Naive thymus-derived CD8-positive, alpha-beta T cell (primary cell): ENCODE measurements around the gene UBASH3B. TPM values are rescaled to one million over a fixed set of nuclear protein-coding genes. Genes with fewer than 3 reads are reported as not detected.

Experiments
- ATAC-seq, 2 donors: fragments of 150-1000 bp; cut with Tn5 transposase in 1 of 2; sonication (Bioruptor Pico), chemical (Tn5 transposase) in 1 of 2; 1 replicate in 1 of 2; 2 replicates in 1 of 2; pipeline ENCODE4 v1.10.0; 2021; ENCODE audit warnings: mild to moderate bottlenecking in 2 of 2, moderate library complexity in 2 of 2
- POLR2A ChIA-PET: fragments of 350-600 bp; sonication (Branson Sonifier 250); formaldehyde crosslinking; loops from one replicate; lab custom pipeline; 2021; ENCODE audit warnings: antibody characterized with exemption; lab: Charles Lee
- DNase-seq, 10 donors: peaks; one replicate each; pipeline versions ENCODE4 v3.0.0 to v3.0.0-alpha.2; 2020 to 2022
- H3K27ac Mint-ChIP-seq, 10 donors: one replicate each; pipeline ENCODE4 v1.8.0; 2020 to 2022; ENCODE audit warnings: mild to moderate bottlenecking in 10 of 10, mixed read lengths in 10 of 10, moderate library complexity in 4 of 10, inconsistent platforms in 1 of 10
- H3K27me3 Mint-ChIP-seq, 5 donors: one replicate each; pipeline ENCODE4 v1.8.0; 2021 to 2022; ENCODE audit warnings: mixed read lengths in 5 of 5
- H3K36me3 Mint-ChIP-seq, 3 donors: one replicate each; pipeline ENCODE4 v1.8.0; 2020 to 2022; ENCODE audit warnings: mixed read lengths in 3 of 3, mild to moderate bottlenecking in 2 of 3, inconsistent platforms in 1 of 3
- H3K4me1 Mint-ChIP-seq, 4 donors: one replicate each; pipeline ENCODE4 v1.8.0; 2021 to 2022; ENCODE audit warnings: mixed read lengths in 4 of 4
- H3K4me3 Mint-ChIP-seq, 10 donors: one replicate each; pipeline ENCODE4 v1.8.0; 2020 to 2022; ENCODE audit warnings: mild to moderate bottlenecking in 10 of 10, mixed read lengths in 10 of 10, moderate library complexity in 6 of 10, inconsistent platforms in 1 of 10
- H3K9me3 Mint-ChIP-seq, 9 donors: one replicate each; pipeline ENCODE4 v1.8.0; 2020 to 2022; ENCODE audit warnings: mixed read lengths in 9 of 9, mild to moderate bottlenecking in 3 of 9, inconsistent platforms in 1 of 9, moderate library complexity in 1 of 9
- polyA plus RNA-seq, 3 donors: library from polyadenylated mRNA; unstranded; fragments of 300-500 nt; fragmentation: Illumina TruSeq; gene quantifications; one replicate each; pipeline ENCODE4 v1.2.3, GENCODE V29; 2021
- total RNA-seq, 8 experiments: library from RNA in 2 of 8; stranded (reverse) in 2 of 8; gene quantifications; one replicate each; pipeline ENCODE4 v1.2.3 and lab custom pipeline; 2021 to 2026

The UBASH3B gene
- total and polyA plus RNA-seq, 5 experiments from 2014 or later: 6.8 to 35.2 (median 12.8) TPM

DNA sequence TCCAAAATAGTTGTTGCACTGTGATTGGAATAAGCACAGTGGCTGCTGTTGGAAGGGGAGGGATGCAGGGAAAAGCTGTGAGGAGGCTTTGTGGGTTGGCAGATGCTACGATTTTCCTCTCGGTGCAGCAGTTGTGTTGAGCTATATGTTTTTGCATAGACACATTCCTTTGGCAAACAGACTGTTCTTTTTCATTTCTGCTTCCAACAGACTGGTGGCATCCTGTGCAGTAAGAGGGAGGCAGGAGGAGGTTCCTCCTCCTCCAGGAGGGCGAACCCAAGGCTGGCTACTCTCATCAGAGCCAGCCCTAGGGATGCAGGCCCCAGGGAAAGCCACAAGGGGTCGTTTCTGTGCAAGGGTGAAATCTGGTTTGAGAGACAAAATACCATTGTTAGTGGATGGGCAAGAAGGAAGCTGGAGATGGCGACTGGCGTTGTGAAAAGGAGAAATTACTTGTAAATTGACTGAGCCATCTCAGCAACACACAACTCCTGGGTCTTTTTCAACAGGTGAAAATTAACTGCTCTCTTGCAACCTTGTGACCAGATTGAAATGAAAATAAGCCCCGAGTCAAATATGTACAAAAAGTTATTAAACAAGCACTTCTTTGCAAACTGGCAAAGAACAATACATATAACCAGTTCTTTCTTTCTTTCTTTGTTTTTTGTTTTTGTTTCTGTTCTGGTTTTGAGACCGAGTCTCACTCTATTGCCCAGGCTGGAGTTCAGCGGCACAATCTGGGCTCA, 26.5 kb upstream of the UBASH3B start:
- no peaks in the 10 kb centered on the region for H3K36me3 Mint-ChIP-seq
- ATAC-seq (peak; percentile 94 to 96), DNase-seq (peak; percentile 42 to 85 (median 64))
- H3K9me3 Mint-ChIP-seq: no peaks in the 10 kb centered on the region
- H3K4me3 Mint-ChIP-seq: peak overlapping the region in 1 of 10 donors; percentile 2
- H3K4me1 Mint-ChIP-seq: peaks cover 4 to 17% (median 9%) of the 10 kb centered on the region in 4 donors
- no peaks in the 10 kb centered on the region for H3K27me3 Mint-ChIP-seq
- H3K27ac Mint-ChIP-seq: peak overlapping the region in 1 of 10 donors; percentile 2
- POLR2A ChIA-PET: interaction anchor here (0.7 to 2.7 kb wide), 6 partner anchors 27 to 153 kb away, joined by 3 to 15 read pairs (median 3); no protein-coding TSS in a partner anchor

DNA sequence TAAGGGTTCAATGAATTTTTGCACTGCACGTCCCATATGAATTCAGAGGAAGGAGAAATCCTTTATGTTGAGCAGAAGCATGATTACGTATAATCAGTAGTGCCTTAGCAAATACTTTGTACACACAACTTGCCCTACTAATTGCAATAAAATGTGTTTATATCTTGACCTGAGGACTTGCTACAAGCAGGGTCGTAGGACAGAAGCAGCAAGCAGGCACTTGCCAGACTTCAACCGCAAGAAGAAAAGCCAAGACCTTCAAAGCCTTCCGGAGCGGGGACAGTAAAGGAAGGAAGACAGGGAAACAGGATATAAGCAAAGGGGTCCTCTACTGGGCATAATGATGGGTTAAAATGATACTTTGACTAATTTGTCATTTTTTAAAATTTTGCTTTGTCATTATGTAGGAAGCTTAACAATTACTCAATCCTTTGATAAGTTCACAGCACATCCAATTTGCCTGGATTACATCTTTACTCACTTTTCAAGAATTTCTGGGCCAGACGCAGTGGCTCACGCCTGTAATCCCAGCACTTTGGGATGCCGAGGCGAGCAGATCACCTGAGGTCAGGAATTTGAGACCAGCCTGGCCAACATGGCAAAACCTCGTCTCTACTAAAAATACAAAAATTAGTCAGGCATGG, 23.2 kb upstream of the UBASH3B start:
- POLR2A ChIA-PET: interaction anchor here (2.1 kb wide), 1 partner anchor 122 kb away, joined by 7 read pairs; no protein-coding TSS in a partner anchor
- H3K4me3 Mint-ChIP-seq: peak overlapping the region in 5 of 10 donors; percentile 5 to 61 (median 52)
- DNase-seq: peak in 1 of 10 donors; percentile 2

DNA sequence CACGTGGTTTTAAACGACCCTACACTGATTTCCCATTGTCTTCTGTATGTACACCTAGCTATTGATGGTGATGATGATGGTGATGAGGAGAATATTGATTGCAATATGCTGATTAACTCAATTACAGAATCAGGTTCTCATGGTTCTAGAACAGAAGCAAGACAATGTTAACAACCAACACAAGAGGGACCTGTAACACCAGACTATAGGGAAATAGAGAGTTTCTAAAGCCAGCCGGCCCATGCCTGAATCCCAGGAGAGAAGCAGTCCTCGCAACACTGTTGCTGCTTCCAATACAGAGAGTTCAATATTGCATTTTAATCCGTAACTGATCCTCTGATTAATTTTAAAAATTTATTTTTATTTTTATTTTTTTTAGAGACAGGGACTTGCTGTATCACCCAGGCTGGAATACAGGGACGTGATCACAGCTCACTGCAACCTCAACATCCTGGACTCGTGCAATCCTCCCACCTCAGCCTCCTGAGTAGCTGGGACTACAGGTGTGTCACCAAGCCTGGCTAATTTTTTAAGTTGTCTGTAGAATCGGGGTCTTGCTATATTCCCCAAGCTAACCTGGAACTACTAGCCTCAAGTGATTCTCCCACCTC, 22.2 kb upstream of the UBASH3B start:
- Mint-ChIP-seq H3K4me1 (peaks cover 10 to 25% (median 15%) of the 10 kb centered on the region in 4 donors), H3K9me3 (no peaks in the 10 kb centered on the region), H3K36me3 (no peaks in the 10 kb centered on the region), H3K27ac (no peak overlapping the region), H3K27me3 (no peaks in the 10 kb centered on the region), H3K4me3 (peak overlapping the region in 1 of 10 donors; percentile 16)
- DNase-seq (peak in 5 of 10 donors; percentile 6 to 43 (median 23)), ATAC-seq (peak in 1 of 2 donors; percentile 53)
- POLR2A ChIA-PET: interaction anchor here (0.6 to 2.1 kb wide), 5 partner anchors 64 to 131 kb away, joined by 3 to 7 read pairs (median 3); no protein-coding TSS in a partner anchor

More for the DNA sequence above, 23.2 kb upstream of the UBASH3B start:
- Mint-ChIP-seq H3K4me1 (peaks cover 5 to 21% (median 9%) of the 10 kb centered on the region in 4 donors), H3K9me3 (no peaks in the 10 kb centered on the region), H3K27me3 (no peaks in the 10 kb centered on the region), H3K27ac (no peak overlapping the region), H3K36me3 (no peaks in the 10 kb centered on the region)
- no peak for ATAC-seq

DNA sequence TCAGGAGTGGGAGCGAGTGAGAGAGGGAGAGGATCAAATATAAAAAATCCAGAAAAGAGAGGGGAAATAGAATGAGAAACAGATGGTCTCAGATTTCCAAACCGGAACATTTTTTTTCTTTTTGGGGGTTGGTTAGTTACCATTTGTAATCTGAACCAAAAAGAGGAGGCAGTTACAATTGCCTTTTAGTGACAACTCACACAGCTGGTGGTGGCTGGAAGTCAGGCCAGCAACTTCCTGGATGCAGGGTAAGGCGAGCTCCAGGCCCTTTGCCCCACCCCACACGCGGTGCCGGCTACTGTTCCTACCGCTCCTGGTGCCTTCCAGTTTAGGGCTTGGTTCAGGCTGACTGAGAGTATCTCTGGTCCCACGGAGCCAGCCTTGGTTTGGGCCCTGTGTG, 21.0 kb upstream of the UBASH3B start:
- Mint-ChIP-seq H3K27me3 (no peaks in the 10 kb centered on the region), H3K36me3 (no peaks in the 10 kb centered on the region), H3K4me1 (peaks cover 5 to 19% (median 9%) of the 10 kb centered on the region in 4 donors), H3K4me3 (no peak overlapping the region), H3K9me3 (no peaks in the 10 kb centered on the region), H3K27ac (peak overlapping the region in 2 of 10 donors; percentile 23 to 81)
- ATAC-seq (no peak), DNase-seq (no peak)
- POLR2A ChIA-PET: interaction anchor here (1.0 kb wide), 1 partner anchor 63 kb away, joined by 4 read pairs; no protein-coding TSS in a partner anchor

DNA sequence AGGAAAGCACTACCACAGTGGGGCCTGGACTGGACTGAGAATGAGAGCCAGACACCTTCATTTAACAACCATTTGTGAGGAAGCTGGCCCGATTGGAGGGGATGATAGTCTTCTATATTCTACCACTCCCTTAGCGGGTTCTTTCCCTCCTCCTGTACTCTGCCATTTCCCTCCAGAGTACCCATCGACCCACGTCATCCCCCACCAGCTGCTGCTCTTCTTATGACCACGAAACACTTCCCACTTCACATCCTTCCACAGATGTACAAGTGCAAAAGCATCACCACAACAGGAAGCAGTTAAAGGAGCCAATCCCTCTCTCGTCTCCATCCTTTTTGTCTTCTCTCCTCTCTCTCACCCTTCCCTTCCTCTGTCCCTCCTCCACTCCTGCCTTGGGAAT, 18.0 kb upstream of the UBASH3B start:
- H3K9me3 Mint-ChIP-seq: no peaks in the 10 kb centered on the region
- DNase-seq (peak in 5 of 10 donors; percentile 5 to 65 (median 50)), ATAC-seq (peak; percentile 70 to 99)
- no peaks in the 10 kb centered on the region for H3K27me3 Mint-ChIP-seq
- POLR2A ChIA-PET: interaction anchor here (0.7 to 2.5 kb wide), 2 partner anchors 108 to 119 kb away, joined by 3 to 12 read pairs; no protein-coding TSS in a partner anchor
- no peaks in the 10 kb centered on the region for H3K36me3 Mint-ChIP-seq
- peak overlapping the region in 9 of 10 donors; percentile 26 to 81 (median 63) for H3K27ac Mint-ChIP-seq
- H3K4me3 Mint-ChIP-seq: no peak overlapping the region
- peaks cover 5 to 13% (median 9%) of the 10 kb centered on the region in 4 donors for H3K4me1 Mint-ChIP-seq

DNA sequence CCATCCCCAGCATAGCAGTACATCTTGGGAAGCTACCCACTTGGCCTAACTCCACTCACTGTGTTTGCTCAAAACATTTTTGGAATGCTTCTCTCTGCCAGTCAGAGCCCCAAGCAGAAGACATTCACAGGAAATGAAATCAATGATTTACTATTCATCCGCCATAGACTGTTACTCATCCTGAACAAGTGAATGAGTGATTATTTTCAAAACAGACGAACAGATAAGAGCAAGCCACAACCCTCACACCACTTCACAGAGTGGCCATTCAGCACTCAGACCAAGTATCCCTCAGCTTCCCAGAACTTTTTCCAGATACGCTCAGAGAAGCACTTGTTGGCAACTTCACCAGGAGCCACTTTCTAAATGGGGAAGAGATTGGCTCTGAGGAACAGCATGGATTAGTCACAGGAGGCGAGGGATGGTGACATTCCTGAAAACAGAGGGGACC, 13.0 kb upstream of the UBASH3B start:
- H3K4me3 Mint-ChIP-seq: no peak overlapping the region
- DNase-seq: no peak
- peak overlapping the region in 1 of 10 donors; percentile 7 for H3K27ac Mint-ChIP-seq
- H3K9me3 Mint-ChIP-seq: no peaks in the 10 kb centered on the region
- ATAC-seq: no peak
- H3K4me1 Mint-ChIP-seq: peaks cover 4 to 7% (median 6%) of the 10 kb centered on the region in 4 donors
- no peaks in the 10 kb centered on the region for H3K27me3 Mint-ChIP-seq
- POLR2A ChIA-PET: interaction anchor here (0.5 kb wide), 1 partner anchor 119 kb away, joined by 5 read pairs; no protein-coding TSS in a partner anchor
- no peaks in the 10 kb centered on the region for H3K36me3 Mint-ChIP-seq

DNA sequence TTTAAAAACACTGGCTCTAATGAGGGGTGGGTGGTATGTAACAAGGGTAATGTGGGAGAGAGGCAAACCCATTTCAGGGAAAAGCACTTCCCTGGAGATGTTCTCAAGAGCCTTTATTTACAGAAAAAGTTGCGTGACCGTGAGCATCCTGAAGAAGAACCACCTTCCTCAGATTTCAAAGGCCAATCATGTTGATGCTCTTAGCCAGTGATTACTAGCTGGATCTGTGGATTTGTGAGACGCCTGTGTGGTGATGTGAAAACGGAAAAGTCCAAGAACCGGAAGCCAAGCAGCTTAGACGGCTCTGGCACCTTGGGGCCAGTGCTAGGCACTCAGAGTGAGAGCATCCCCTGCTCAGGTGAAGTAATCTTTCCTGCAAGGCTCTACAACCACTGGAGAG, 12.6 kb upstream of the UBASH3B start:
- DNase-seq: no peak
- no peak overlapping the region for H3K4me3 Mint-ChIP-seq
- no peaks in the 10 kb centered on the region for H3K9me3 Mint-ChIP-seq
- peaks cover 0 to 8% (median 4%) of the 10 kb centered on the region in 4 donors for H3K4me1 Mint-ChIP-seq
- H3K36me3 Mint-ChIP-seq: no peaks in the 10 kb centered on the region
- ATAC-seq: no peak
- H3K27ac Mint-ChIP-seq: no peak overlapping the region
- H3K27me3 Mint-ChIP-seq: no peaks in the 10 kb centered on the region
- POLR2A ChIA-PET: interaction anchor here (0.5 kb wide), 1 partner anchor 118 kb away, joined by 5 read pairs; no protein-coding TSS in a partner anchor

DNA sequence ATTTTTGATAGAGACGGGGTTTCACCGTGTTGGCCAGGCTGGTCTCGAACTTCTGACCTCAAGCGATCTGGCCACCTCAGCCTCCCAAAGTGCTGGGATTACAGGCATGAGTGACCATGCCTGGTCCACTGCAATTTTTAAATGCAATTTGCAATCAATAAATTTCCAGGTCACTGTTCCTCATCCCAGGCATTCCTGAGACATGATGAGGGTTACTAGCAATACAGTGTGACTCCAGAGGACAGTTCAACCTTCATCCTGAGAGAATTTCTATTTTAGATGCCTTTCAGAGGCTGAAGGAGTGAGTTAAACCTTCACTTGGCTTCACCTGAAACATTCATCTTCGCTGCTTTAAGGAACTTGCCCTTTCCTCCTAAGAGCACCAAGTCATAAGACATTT, 9.7 kb upstream of the UBASH3B start:
- Mint-ChIP-seq H3K27ac (no peak overlapping the region), H3K36me3 (no peaks in the 10 kb centered on the region), H3K27me3 (no peaks in the 10 kb centered on the region), H3K4me3 (no peak overlapping the region), H3K9me3 (no peaks in the 10 kb centered on the region), H3K4me1 (peaks cover 0 to 8% (median 4%) of the 10 kb centered on the region in 4 donors)
- no peak for ATAC-seq
- no peak for DNase-seq
- POLR2A ChIA-PET: interaction anchor here (1.8 kb wide), 1 partner anchor 10 kb away, joined by 9 read pairs; the partner anchor contains the start of gene UBASH3B

DNA sequence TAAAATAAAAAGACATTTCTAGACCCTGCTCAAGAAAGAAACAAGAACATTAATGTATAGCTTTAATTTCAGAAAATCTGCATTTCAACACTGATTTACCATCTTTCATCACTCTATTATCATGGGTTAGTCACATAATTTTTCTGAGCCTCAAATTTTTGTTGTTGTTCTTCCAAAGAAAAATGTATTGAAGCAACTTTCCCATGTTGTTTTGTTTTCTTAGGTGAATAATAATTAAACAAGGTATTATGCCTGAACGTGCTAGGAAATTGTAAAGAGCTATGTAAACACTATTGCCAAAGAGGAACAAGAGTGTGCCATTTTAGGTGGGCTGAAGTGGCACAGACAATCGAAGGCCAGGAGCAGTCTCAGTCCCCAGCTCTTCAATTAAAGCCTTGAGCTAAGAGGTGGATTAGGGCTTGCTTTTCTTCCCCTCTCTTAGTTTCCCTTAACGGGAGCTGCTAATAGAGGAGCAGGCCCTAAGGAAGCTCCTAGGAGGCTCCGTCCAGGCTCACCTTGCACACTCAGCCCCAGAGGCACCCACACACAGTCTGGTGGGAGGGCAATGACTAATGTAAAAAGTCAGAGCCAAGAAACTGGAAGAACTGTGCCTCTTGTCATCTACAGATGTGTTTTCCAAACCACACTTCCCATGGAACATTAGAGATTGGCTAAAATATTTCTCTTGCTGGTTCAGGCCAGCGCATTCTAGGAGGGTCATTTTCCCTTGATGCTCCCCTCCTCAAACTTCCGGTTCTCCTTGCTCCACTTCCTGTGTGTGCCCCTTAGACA, 8.8 kb upstream of the UBASH3B start:
- Mint-ChIP-seq H3K9me3 (no peaks in the 10 kb centered on the region), H3K27me3 (no peaks in the 10 kb centered on the region), H3K36me3 (no peaks in the 10 kb centered on the region), H3K4me1 (peaks cover 0 to 8% (median 5%) of the 10 kb centered on the region in 4 donors), H3K27ac (peak overlapping the region in 4 of 10 donors; percentile 7 to 43 (median 22)), H3K4me3 (no peak overlapping the region)
- POLR2A ChIA-PET: interaction anchor here (1.7 to 1.8 kb wide), 2 partner anchors 8 to 9 kb away, joined by 6 to 9 read pairs; partner anchors contain the start of gene UBASH3B
- no peak for ATAC-seq
- no peak for DNase-seq

DNA sequence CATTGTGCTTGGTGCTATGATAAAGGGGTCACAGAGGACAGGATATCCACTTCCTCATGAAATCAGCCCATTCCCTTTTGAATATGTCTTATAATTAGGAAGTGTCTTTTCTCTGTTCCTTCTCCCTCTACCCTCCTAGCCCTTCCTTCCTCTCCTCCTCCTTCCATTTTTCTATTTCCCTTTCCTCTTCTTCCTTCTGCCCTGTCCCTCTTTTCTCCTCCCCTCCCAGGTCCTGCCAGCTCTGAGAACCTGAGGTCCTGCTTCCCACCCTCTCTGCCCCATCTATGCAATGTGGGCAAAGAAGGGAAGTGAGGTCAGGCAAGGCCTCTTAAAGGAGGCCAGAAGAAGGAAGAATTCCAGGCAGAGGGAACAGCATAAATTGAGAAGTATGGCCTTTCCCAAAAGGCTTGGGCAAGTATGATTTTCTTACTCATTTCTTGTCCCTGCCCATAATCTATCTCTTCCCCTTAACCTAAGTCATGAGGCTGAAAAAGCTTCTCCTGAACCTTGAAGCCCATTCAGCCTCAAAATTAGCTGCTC, 7.7 kb upstream of the UBASH3B start:
- Mint-ChIP-seq H3K4me3 (no peak overlapping the region), H3K27me3 (no peaks in the 10 kb centered on the region), H3K4me1 (peaks cover 0 to 8% (median 5%) of the 10 kb centered on the region in 4 donors), H3K9me3 (no peaks in the 10 kb centered on the region), H3K27ac (peak overlapping the region in 2 of 10 donors; percentile 39 to 66), H3K36me3 (no peaks in the 10 kb centered on the region)
- POLR2A ChIA-PET: interaction anchor here (1.7 to 1.8 kb wide), 2 partner anchors 8 to 9 kb away, joined by 6 to 9 read pairs; partner anchors contain the start of gene UBASH3B
- no peak for ATAC-seq
- DNase-seq: no peak

DNA sequence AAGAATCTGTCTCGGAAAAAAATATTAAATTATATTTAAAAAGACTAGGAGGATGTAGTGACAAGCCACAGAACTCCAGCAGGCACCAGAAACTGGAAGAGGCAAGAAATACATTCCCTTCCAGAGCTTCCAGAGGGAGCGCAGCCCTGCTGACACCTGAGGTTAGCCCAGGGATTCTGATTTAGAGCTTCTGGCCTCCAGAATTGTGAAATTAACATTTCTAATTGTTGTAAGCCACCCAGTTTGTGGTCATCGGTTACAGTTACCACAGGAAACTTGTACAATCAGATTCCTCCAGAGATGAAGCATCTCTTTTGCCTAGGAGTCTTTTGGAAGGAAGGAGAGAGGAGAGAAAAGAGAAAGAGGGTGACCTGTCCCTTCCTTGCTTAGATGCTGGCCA, 6.4 kb upstream of the UBASH3B start:
- ATAC-seq (no peak), DNase-seq (no peak)
- Mint-ChIP-seq H3K27ac (peak overlapping the region in 1 of 10 donors; percentile 34), H3K36me3 (no peaks in the 10 kb centered on the region), H3K27me3 (no peaks in the 10 kb centered on the region), H3K9me3 (no peaks in the 10 kb centered on the region), H3K4me3 (no peak overlapping the region), H3K4me1 (peaks cover 0 to 11% (median 5%) of the 10 kb centered on the region in 4 donors)
- POLR2A ChIA-PET: no interaction called here
